CD4-positive, alpha-beta T cell treated with Interleukin-17A for 4 hours (primary cell): ENCODE data around the gene ATMIN.

ENCODE experiments used
- DNase-seq: peaks from one replicate; pipeline ENCODE4 v3.0.0-alpha.2; 2020; ENCODE audit warnings: mixed read lengths

The ATMIN gene

GRCh38 chr16:81006813-81007695, 28.6 kb upstream of the ATMIN start, which contains the start of the genes CENPN and CMC2:
Gene CENPN (plus strand): TSS chr16:81007214. CDS start chr16:81011940, 4,726 bp downstream.
Gene CMC2 (minus strand): TSS chr16:81006885. CDS start chr16:80997394, 9,491 bp downstream.
- DNase-seq, result peak; percentile 98

GRCh38 chr16:81008505-81008789, 27.2 kb upstream of the ATMIN start:
- no peak for DNase-seq

GRCh38 chr16:81012974-81013373, 22.7 kb upstream of the ATMIN start:
- DNase-seq, result no peak

- no peak for DNase-seq
Observed at GRCh38 chr16:81014672-81015071, 21.0 kb upstream of the ATMIN start.

GRCh38 chr16:81018496-81018895, 17.1 kb upstream of the ATMIN start:
- DNase-seq, result no peak

- no peak for DNase-seq
Observed at GRCh38 chr16:81026429-81026828, 9.2 kb upstream of the ATMIN start.

GRCh38 chr16:81029930-81030604, 5.6 kb upstream of the ATMIN start:
- no peak for DNase-seq

- DNase-seq, result peak; percentile 63
Observed at GRCh38 chr16:81035975-81036750, 521 bp downstream of the ATMIN start.

- no peak for DNase-seq
Observed at GRCh38 chr16:81036751-81037350, 1.2 kb downstream of the ATMIN start.

GRCh38 chr16:81040131-81040530, 4.5 kb downstream of the ATMIN start:
- no peak for DNase-seq

- DNase-seq, result no peak
Observed at GRCh38 chr16:81040842-81041241, 5.2 kb downstream of the ATMIN start.

GRCh38 chr16:81041696-81042095, 6.1 kb downstream of the ATMIN start:
- no peak for DNase-seq

- no peak for DNase-seq
Observed at GRCh38 chr16:81042821-81043220, 7.2 kb downstream of the ATMIN start.

- DNase-seq, result no peak
Observed at GRCh38 chr16:81053761-81054160, 18.1 kb downstream of the ATMIN start.

- DNase-seq, result no peak
Observed at GRCh38 chr16:81060576-81061306, 25.1 kb downstream of the ATMIN start.

GRCh38 chr16:81061307-81061640, 25.6 kb downstream of the ATMIN start:
- no peak for DNase-seq

- DNase-seq, result no peak
Observed at GRCh38 chr16:81061871-81062608, 26.4 kb downstream of the ATMIN start.

- no peak for DNase-seq
Observed at GRCh38 chr16:81066681-81067080, 31.0 kb downstream of the ATMIN start.

- no peak for DNase-seq
Observed at GRCh38 chr16:81067166-81067565, 31.5 kb downstream of the ATMIN start.

GRCh38 chr16:81069063-81069462, 33.4 kb downstream of the ATMIN start:
- no peak for DNase-seq

GRCh38 chr16:81070979-81071378, 35.3 kb downstream of the ATMIN start:
- no peak for DNase-seq

- no peak for DNase-seq
Observed at GRCh38 chr16:81071805-81072204, 36.2 kb downstream of the ATMIN start.
